GM08714 (cell line): ENCODE measurements around the gene C2orf92.
"Not testable (repeated sequence)": the region's sequence is repeated elsewhere in the genome, so short reads cannot be mapped to it uniquely, and the experiment has no call there.

Source experiments
- H3K4me3 ChIP-seq: fragments of 200-500 bp; sonication (Bioruptor generic); 2 replicates; pipeline ENCODE4 v1.5.1; 2014; ENCODE audit warnings: mild to moderate bottlenecking, low read length, inconsistent platforms
- ZNF274 ChIP-seq: IDR thresholded peaks from 2 replicates; pipeline ENCODE4 v1.6.1; 2012; ENCODE audit warnings: mild to moderate bottlenecking, low read depth, low read length

Gene C2orf92

GRCh38 chr2:97711394-97711711, 41.8 kb downstream of the C2orf92 start:
- no peak overlapping the region for H3K4me3 ChIP-seq
- no peak for TF ChIP-seq ZNF274

GRCh38 chr2:97712175-97712574, 42.7 kb downstream of the C2orf92 start:
- H3K4me3 ChIP-seq = not testable (repeated sequence)

- TF ChIP-seq ZNF274 = no peak
- no peak overlapping the region; the same call in 1 of the 2 replicates for H3K4me3 ChIP-seq
Observed at GRCh38 chr2:97712693-97713295, 43.3 kb downstream of the C2orf92 start.

- no peak for TF ChIP-seq ZNF274
- H3K4me3 ChIP-seq = peak within 1 kb of the TSS; percentile 54; the same call in 1 of the 2 replicates
Observed at GRCh38 chr2:97713296-97714083, 44.0 kb downstream of the C2orf92 start, which contains the start of gene ZAP70. TSS of gene ZAP70 (plus strand) at chr2:97713576. CDS start at chr2:97724037, 10,461 bp downstream.

GRCh38 chr2:97714084-97714949, 44.8 kb downstream of the C2orf92 start:
- TF ChIP-seq ZNF274 = no peak

GRCh38 chr2:97714950-97715652, 45.6 kb downstream of the C2orf92 start:
- H3K4me3 ChIP-seq = no peak overlapping the region
- no peak for TF ChIP-seq ZNF274

More at GRCh38 chr2:97714084-97714949, 44.8 kb downstream of the C2orf92 start:
- H3K4me3 ChIP-seq = peak overlapping the region; percentile 54; the same call in 1 of the 2 replicates

GRCh38 chr2:97715951-97716694, 46.6 kb downstream of the C2orf92 start:
- no peak for TF ChIP-seq ZNF274
- H3K4me3 ChIP-seq = no peak overlapping the region

GRCh38 chr2:97716695-97717612, 47.4 kb downstream of the C2orf92 start:
- no peak overlapping the region for H3K4me3 ChIP-seq
- no peak for TF ChIP-seq ZNF274

- no peak overlapping the region for H3K4me3 ChIP-seq
- no peak for TF ChIP-seq ZNF274
Observed at GRCh38 chr2:97717613-97717995, 48.1 kb downstream of the C2orf92 start.

GRCh38 chr2:97718051-97718882, 48.8 kb downstream of the C2orf92 start:
- TF ChIP-seq ZNF274 = no peak
- H3K4me3 ChIP-seq = no peak overlapping the region; the same call in 1 of the 2 replicates

- no peak for TF ChIP-seq ZNF274
- H3K4me3 ChIP-seq = no peak overlapping the region; the same call in 1 of the 2 replicates
Observed at GRCh38 chr2:97718942-97719341, 49.4 kb downstream of the C2orf92 start.
